HG03095 (cell line): ENCODE measurements around the gene ZNF292.
"Not testable (repeated sequence)": the region's sequence is repeated elsewhere in the genome, so short reads cannot be mapped to it uniquely, and the experiment has no call there.

Experiments
- ATAC-seq: cut with Tn5 transposase; IDR thresholded peaks from one replicate; pipeline ENCODE4 v1.9.1; 2021; ENCODE audit warnings: moderate library complexity; ENCODE audit not compliant: unreplicated experiment

The ZNF292 gene

DNA sequence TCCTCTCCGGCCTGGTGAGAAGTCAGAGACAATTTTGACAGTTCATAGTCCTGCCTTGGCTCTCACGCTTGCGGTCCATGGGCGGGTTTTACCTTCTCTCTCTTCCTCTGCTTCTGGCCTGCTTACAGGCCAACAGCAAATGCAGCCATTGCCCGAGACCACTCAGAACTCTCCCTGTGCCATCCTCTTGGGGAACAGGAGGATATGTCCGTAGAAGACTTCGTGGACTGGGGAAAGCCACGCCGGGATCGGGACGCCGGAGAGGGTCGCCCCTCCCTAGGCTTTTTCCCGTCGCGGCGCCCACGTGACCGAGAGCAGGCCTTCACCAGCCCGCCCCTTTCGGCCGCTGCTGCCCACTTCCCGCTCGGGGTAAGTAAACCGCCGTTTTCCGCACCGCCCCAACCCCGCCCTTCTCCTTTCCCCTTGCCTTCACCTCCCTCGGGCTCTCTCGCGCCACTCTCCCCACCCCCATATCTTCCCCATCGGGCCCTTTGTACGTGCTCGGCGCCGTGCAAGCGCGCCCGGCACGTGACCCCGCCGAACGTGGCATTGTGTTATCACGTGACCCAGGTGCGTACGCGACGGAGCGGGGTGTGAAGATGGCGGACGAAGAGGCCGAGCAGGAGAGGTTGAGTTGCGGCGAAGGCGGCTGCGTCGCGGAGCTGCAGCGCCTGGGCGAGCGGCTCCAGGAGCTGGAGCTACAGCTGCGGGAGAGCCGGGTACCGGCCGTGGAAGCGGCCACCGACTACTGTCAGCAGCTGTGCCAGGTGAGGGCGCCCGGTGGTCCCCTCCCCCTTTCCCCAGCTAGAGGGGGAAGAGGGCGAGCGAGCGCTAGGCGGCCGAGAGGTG lies at the start of gene ZNF292:
Gene ZNF292, plus strand, starts transcription at position 573 of the 849 bp plus-strand sequence. Its CDS starts 27 bp downstream, at position 600.
- peak; percentile 70 for ATAC-seq

DNA sequence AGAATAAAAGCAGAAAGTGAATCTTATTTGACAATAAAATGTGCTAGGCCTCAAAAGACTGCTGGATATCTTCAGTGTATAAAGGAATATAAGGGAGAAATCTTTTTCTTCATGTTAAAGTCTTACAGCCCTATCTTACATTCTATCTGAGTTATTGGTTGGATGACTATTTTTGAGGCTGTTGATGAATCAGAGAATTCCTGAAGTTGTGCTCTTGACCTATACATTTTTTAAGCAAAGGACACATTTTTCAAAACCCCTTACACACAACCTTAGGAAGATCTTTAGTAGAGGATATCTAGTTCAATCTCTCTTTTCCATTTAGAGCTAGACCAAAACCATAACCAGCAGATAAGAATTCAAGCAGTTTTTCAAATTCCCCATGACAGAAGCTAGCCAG lies 49.5 kb upstream of the ZNF292 start:
- no peak for ATAC-seq

GRCh38 chr6:87110636-87111035 lies 44.7 kb upstream of the ZNF292 start:
- no peak for ATAC-seq

GRCh38 chr6:87115402-87116135 lies 39.8 kb upstream of the ZNF292 start:
- peak; percentile 92 for ATAC-seq

- ATAC-seq, result no peak
Measured at GRCh38 chr6:87116922-87117321, 38.4 kb upstream of the ZNF292 start.

DNA sequence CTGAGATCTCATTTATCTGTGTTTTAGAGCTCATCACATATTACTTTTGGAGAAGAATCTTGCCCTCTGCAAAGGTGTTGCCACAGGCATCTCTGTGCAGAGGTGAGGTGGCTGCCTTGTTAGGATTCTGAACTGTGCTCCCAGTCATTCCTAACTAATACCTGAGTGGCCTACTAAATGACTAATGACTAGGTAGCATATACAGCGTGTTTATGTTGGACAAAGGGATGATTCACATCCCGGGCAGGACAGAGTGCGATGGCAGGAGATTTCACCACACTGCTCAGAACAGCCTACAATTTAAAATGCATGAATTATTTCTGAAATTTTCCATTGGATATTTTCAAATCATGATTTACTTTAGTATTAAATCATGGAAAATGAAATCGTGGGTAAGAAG lies 37.3 kb upstream of the ZNF292 start:
- no peak for ATAC-seq

GRCh38 chr6:87122477-87122876 lies 32.9 kb upstream of the ZNF292 start:
- ATAC-seq, result no peak

DNA sequence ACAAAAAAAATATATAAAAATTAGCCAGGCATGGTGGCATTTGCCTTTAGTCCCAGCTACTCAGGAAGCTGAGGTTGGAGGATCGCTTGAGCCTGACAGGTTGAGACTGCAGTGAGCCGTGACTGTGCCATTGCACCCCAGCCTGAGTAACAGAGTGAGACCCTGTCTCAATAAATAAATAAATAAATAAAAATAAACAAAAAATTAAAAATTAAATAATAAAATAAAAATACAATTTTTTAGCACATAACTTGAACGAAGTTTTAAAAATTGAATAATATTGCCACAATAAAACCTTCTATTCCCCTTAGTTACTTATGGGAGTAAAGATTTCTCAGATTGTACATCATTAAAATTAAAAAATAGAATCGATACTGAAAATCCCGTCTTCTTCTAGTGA lies 31.3 kb upstream of the ZNF292 start:
- no peak for ATAC-seq

GRCh38 chr6:87126501-87126900 lies 28.9 kb upstream of the ZNF292 start:
- no peak for ATAC-seq

GRCh38 chr6:87127737-87128136 lies 27.6 kb upstream of the ZNF292 start:
- no peak for ATAC-seq

DNA sequence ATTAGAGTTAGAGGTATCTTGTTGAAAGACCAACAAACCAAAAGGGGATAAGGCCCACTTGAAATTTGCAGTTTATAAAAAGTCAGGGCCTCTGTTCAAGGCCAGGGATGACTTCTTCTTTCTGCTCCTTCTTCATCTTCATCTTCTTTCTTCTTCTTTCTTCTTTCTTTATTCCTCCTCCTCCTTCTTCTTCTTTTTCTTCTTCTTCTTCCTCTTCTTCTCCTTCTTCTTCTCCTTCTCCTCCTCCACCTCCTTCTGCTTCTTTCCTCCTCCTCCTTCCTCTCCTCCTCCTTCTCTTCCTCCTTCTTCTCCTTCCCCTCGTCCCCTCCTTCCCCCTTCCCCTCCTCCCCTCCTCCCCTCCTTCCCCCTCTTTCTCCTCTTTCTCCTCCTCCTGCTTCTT lies 18.4 kb upstream of the ZNF292 start:
- ATAC-seq, result no peak

- ATAC-seq, result no peak
Measured at GRCh38 chr6:87139236-87139635, 16.1 kb upstream of the ZNF292 start.

- ATAC-seq, result not testable (repeated sequence)
Measured at GRCh38 chr6:87139927-87140326, 15.4 kb upstream of the ZNF292 start.

DNA sequence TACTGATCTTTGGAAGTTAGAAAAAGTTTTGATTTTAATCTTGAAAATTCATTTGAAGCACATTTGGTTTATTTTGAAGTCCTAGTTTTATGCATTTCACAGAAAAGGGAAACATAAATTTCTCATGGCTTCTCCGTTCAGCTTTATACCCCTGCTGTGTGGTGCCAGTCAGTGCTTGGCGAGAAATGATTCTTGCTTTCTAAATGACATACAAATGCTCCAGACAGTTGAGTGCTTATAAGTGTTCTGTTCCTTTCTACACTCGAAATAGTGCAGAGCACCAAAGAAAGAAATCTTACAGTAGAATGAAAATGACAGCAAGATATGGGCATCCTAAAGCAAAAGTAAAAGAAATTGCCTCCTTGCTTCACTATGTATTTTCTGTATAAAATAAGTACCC lies 9.0 kb upstream of the ZNF292 start:
- peak; percentile 85 for ATAC-seq

- no peak for ATAC-seq
Measured at GRCh38 chr6:87150406-87150805, 5.0 kb upstream of the ZNF292 start.

DNA sequence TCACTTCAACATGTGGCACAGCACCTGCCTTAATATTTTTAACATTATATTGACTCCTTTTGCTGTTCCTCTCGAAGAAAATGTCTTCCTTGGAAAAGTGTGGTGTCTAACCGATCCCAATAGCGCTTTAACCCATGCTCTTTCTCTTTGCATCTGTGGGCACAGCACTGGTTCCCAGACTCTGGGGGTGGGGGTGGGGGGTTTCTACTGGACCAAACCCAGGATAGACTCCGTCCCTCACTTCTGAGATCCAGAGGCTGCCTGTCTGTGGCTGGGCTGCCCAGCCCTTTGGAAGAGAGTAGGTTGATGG lies 3.9 kb upstream of the ZNF292 start:
- no peak for ATAC-seq

- ATAC-seq, result peak; percentile 32
Measured at GRCh38 chr6:87151781-87152525, 3.4 kb upstream of the ZNF292 start.

- no peak for ATAC-seq
Measured at GRCh38 chr6:87152526-87152955, 2.8 kb upstream of the ZNF292 start.

GRCh38 chr6:87154641-87154992 lies 748 bp upstream of the ZNF292 start:
- peak; percentile 0 for ATAC-seq

GRCh38 chr6:87155842-87156815 lies 764 bp downstream of the ZNF292 start:
- ATAC-seq, result peak; percentile 1
